ENCODE measurements around the gene UTS2R.

The UTS2R gene

GRCh38 chr17:82384051-82384729 lies 12.6 kb downstream of the UTS2R start:
- Mint-ChIP-seq H3K4me3 (no peak overlapping the region), H3K27ac (no peak overlapping the region), H3K36me3 (ENCODE audit: low read depth) (no peaks in the 10 kb centered on the region), H3K9me3 (no peaks in the 10 kb centered on the region), H3K27me3 (peaks cover 19% of the 10 kb centered on the region), H3K4me1 (ENCODE audit: low read depth) (peaks cover 5% of the 10 kb centered on the region)
- no peak for DNase-seq

GRCh38 chr17:82384730-82385481 lies 13.3 kb downstream of the UTS2R start:
- no peak overlapping the region for H3K4me3 Mint-ChIP-seq
- H3K4me1 Mint-ChIP-seq (ENCODE audit: low read depth): peaks cover 5% of the 10 kb centered on the region
- H3K27me3 Mint-ChIP-seq: peaks cover 17% of the 10 kb centered on the region

GRCh38 chr17:82385559-82386254 lies 14.1 kb downstream of the UTS2R start:
- peaks cover 2% of the 10 kb centered on the region for H3K36me3 Mint-ChIP-seq (ENCODE audit: low read depth)
- H3K9me3 Mint-ChIP-seq: no peaks in the 10 kb centered on the region
- no peak overlapping the region for H3K27ac Mint-ChIP-seq
- no peak for DNase-seq
- no peak overlapping the region for H3K4me3 Mint-ChIP-seq
- H3K27me3 Mint-ChIP-seq: peaks cover 13% of the 10 kb centered on the region
- H3K4me1 Mint-ChIP-seq (ENCODE audit: low read depth): peaks cover 5% of the 10 kb centered on the region

More at GRCh38 chr17:82384730-82385481, 13.3 kb downstream of the UTS2R start:
- Mint-ChIP-seq H3K9me3 (no peaks in the 10 kb centered on the region), H3K36me3 (ENCODE audit: low read depth) (peaks cover under 1% of the 10 kb centered on the region), H3K27ac (no peak overlapping the region)
- no peak for DNase-seq

GRCh38 chr17:82386255-82386831 lies 14.8 kb downstream of the UTS2R start:
- DNase-seq: no peak
- Mint-ChIP-seq H3K4me1 (ENCODE audit: low read depth) (no peaks in the 10 kb centered on the region), H3K9me3 (no peaks in the 10 kb centered on the region), H3K27ac (no peak overlapping the region), H3K4me3 (no peak overlapping the region), H3K27me3 (peaks cover 8% of the 10 kb centered on the region), H3K36me3 (ENCODE audit: low read depth) (peaks cover 2% of the 10 kb centered on the region)

- Mint-ChIP-seq H3K9me3 (no peaks in the 10 kb centered on the region), H3K4me1 (ENCODE audit: low read depth) (no peaks in the 10 kb centered on the region), H3K36me3 (ENCODE audit: low read depth) (peaks cover 5% of the 10 kb centered on the region), H3K27ac (no peak overlapping the region), H3K27me3 (peaks cover 4% of the 10 kb centered on the region), H3K4me3 (no peak overlapping the region)
- no peak for DNase-seq
Measured at GRCh38 chr17:82386881-82387704, 15.5 kb downstream of the UTS2R start.

- Mint-ChIP-seq H3K4me3 (no peak overlapping the region), H3K27ac (peak overlapping the region; percentile 7)
Measured at GRCh38 chr17:82387705-82388106, 16.1 kb downstream of the UTS2R start.

GRCh38 chr17:82388223-82388921 lies 16.8 kb downstream of the UTS2R start:
- Mint-ChIP-seq H3K27me3 (peaks cover 4% of the 10 kb centered on the region), H3K27ac (no peak overlapping the region), H3K9me3 (no peaks in the 10 kb centered on the region), H3K36me3 (ENCODE audit: low read depth) (peaks cover 18% of the 10 kb centered on the region), H3K4me1 (ENCODE audit: low read depth) (no peaks in the 10 kb centered on the region), H3K4me3 (no peak overlapping the region)
- DNase-seq: no peak

More at GRCh38 chr17:82387705-82388106, 16.1 kb downstream of the UTS2R start:
- Mint-ChIP-seq H3K9me3 (no peaks in the 10 kb centered on the region), H3K27me3 (peaks cover 4% of the 10 kb centered on the region), H3K36me3 (ENCODE audit: low read depth) (peaks cover 11% of the 10 kb centered on the region), H3K4me1 (ENCODE audit: low read depth) (no peaks in the 10 kb centered on the region)
- no peak for DNase-seq

- no peak for DNase-seq
- Mint-ChIP-seq H3K4me3 (no peak overlapping the region), H3K27me3 (peaks cover 4% of the 10 kb centered on the region), H3K36me3 (ENCODE audit: low read depth) (peaks cover 22% of the 10 kb centered on the region), H3K9me3 (no peaks in the 10 kb centered on the region), H3K27ac (no peak overlapping the region), H3K4me1 (ENCODE audit: low read depth) (no peaks in the 10 kb centered on the region)
Measured at GRCh38 chr17:82388922-82389283, 17.3 kb downstream of the UTS2R start.

GRCh38 chr17:82389379-82389778 lies 17.8 kb downstream of the UTS2R start:
- Mint-ChIP-seq H3K4me3 (no peak overlapping the region), H3K36me3 (ENCODE audit: low read depth) (peaks cover 25% of the 10 kb centered on the region), H3K27ac (no peak overlapping the region), H3K27me3 (peaks cover 4% of the 10 kb centered on the region), H3K4me1 (ENCODE audit: low read depth) (no peaks in the 10 kb centered on the region), H3K9me3 (no peaks in the 10 kb centered on the region)
- DNase-seq: no peak

- no peaks in the 10 kb centered on the region for H3K9me3 Mint-ChIP-seq
- H3K27me3 Mint-ChIP-seq: no peaks in the 10 kb centered on the region
- no peak for DNase-seq
- H3K4me1 Mint-ChIP-seq (ENCODE audit: low read depth): no peaks in the 10 kb centered on the region
- H3K27ac Mint-ChIP-seq: no peak overlapping the region
- no peak overlapping the region for H3K4me3 Mint-ChIP-seq
- H3K36me3 Mint-ChIP-seq (ENCODE audit: low read depth): peaks cover 29% of the 10 kb centered on the region
Measured at GRCh38 chr17:82390015-82390859, 18.7 kb downstream of the UTS2R start.

- Mint-ChIP-seq H3K4me1 (ENCODE audit: low read depth) (no peaks in the 10 kb centered on the region), H3K9me3 (no peaks in the 10 kb centered on the region), H3K36me3 (ENCODE audit: low read depth) (peaks cover 29% of the 10 kb centered on the region), H3K27ac (no peak overlapping the region), H3K27me3 (no peaks in the 10 kb centered on the region), H3K4me3 (no peak overlapping the region)
- no peak for DNase-seq
Measured at GRCh38 chr17:82390860-82391435, 19.4 kb downstream of the UTS2R start.

- Mint-ChIP-seq H3K4me3 (no peak overlapping the region), H3K27me3 (no peaks in the 10 kb centered on the region), H3K4me1 (ENCODE audit: low read depth) (peaks cover 2% of the 10 kb centered on the region), H3K9me3 (no peaks in the 10 kb centered on the region), H3K27ac (no peak overlapping the region), H3K36me3 (ENCODE audit: low read depth) (peaks cover 29% of the 10 kb centered on the region)
- no peak for DNase-seq
Measured at GRCh38 chr17:82391496-82392066, 20.0 kb downstream of the UTS2R start.
